RWPE2 (cell line): ENCODE data around the gene WDR5.
A peak's percentile ranks its signal among the peaks of the same experiment; 100 is the strongest.

Experiments
- ATAC-seq: fragments of 200-7000 bp; cut with Tn5 transposase; 3 replicates; pipeline ENCODE4 v1.9.1; 2021; ENCODE audit warnings: low read depth
- DNase-seq: peaks from one replicate; pipeline ENCODE4 v3.0.0-alpha.2; 2020; ENCODE audit warnings: low spot score
- H3K27ac ChIP-seq: fragments of 450-650 bp; 2 replicates; pipeline ENCODE4 v1.5.1; 2017; ENCODE audit warnings: mild to moderate bottlenecking; ENCODE audit not compliant: poor library complexity, severe bottlenecking
- H3K27me3 ChIP-seq: fragments of 250-450 bp; sonication (Bioruptor Pico); 2 replicates; pipeline ENCODE4 v1.5.1; 2021; ENCODE audit warnings: mild to moderate bottlenecking, moderate library complexity; ENCODE audit not compliant: insufficient read depth, poor library complexity, severe bottlenecking
- H3K36me3 ChIP-seq: fragments of 250-450 bp; sonication (Bioruptor Pico); 2 replicates; pipeline ENCODE4 v1.5.1; 2020; ENCODE audit warnings: low read depth, mild to moderate bottlenecking, moderate library complexity
- H3K4me1 ChIP-seq: fragments of 250-450 bp; sonication (Bioruptor Pico); 2 replicates; pipeline ENCODE4 v1.5.1; 2021; ENCODE audit warnings: mild to moderate bottlenecking, moderate library complexity; ENCODE audit not compliant: insufficient read depth, poor library complexity, severe bottlenecking
- H3K4me3 ChIP-seq: fragments of 250-450 bp; sonication (Bioruptor Pico); 2 replicates; pipeline ENCODE4 v1.5.1; 2021; ENCODE audit warnings: mild to moderate bottlenecking, moderate library complexity; ENCODE audit not compliant: severe bottlenecking
- H3K9me3 ChIP-seq: fragments of 250-450 bp; sonication (Bioruptor Pico); 2 replicates; pipeline ENCODE4 v1.5.1; 2021; ENCODE audit warnings: mild to moderate bottlenecking, moderate library complexity; ENCODE audit not compliant: severe bottlenecking
- TF ChIP-seq, protein P1 (sequence below): fragments of 450-650 bp; IDR thresholded peaks from one replicate; pipeline ENCODE4 v1.5.1; 2017; ENCODE audit warnings: mild to moderate bottlenecking, moderate library complexity; ENCODE audit not compliant: poor library complexity, severe bottlenecking

WDR5 gene

DNA sequence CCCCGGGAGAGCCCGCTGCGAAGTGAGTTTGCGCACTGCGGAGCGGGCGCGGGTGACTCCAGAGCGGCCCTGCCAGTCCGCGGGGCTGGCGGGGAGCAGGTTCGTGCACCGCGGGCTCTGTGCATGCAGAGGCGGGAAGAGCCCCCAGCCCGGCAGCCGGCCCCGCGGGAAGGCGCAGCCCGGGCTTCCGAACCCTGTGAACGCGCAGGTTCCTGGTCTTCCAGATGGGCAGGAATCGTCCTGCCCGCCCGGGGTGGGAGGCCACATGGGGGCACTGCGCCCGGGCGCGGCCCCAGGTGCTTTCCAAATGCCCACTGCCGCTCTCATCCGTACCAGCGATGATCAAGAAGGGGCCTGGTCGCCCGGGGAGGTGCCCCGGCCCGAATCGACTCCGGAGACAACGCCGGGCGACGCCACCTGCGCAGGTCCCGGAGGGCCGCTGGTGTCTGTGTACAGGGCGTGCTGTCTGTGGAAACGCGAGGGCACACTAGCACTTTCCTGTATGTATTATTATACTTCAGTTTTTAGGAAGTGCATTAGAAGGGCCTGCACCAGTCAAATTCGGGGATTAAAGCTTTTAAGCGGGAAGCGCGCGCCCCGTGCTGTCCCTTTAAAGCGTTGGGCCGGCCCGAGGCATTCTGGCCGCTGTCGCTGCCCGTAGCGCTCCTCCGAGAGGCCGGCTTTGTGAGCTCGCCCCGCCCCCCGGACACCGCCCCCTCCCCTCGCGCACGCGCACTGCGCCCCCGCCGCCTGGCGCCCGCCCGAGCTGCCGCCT, at the start of gene WDR5:
WDR5 (plus strand) TSS at position 740 of the 775 bp plus-strand sequence. CDS start 3,796 bp downstream, outside the sequence.
- Histone ChIP-seq H3K27ac (peak within 1 kb of the TSS; percentile 77), H3K4me1 (peaks cover 14% of the 10 kb centered on the region), H3K27me3 (no peaks in the 10 kb centered on the region), H3K36me3 (peaks cover 29% of the 10 kb centered on the region), H3K9me3 (no peaks in the 10 kb centered on the region), H3K4me3 (peak within 1 kb of the TSS; percentile 66)
- DNase-seq, result no peak
- TF ChIP-seq, protein P1, sequence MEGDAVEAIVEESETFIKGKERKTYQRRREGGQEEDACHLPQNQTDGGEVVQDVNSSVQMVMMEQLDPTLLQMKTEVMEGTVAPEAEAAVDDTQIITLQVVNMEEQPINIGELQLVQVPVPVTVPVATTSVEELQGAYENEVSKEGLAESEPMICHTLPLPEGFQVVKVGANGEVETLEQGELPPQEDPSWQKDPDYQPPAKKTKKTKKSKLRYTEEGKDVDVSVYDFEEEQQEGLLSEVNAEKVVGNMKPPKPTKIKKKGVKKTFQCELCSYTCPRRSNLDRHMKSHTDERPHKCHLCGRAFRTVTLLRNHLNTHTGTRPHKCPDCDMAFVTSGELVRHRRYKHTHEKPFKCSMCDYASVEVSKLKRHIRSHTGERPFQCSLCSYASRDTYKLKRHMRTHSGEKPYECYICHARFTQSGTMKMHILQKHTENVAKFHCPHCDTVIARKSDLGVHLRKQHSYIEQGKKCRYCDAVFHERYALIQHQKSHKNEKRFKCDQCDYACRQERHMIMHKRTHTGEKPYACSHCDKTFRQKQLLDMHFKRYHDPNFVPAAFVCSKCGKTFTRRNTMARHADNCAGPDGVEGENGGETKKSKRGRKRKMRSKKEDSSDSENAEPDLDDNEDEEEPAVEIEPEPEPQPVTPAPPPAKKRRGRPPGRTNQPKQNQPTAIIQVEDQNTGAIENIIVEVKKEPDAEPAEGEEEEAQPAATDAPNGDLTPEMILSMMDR, result peak; percentile 36
- peak; percentile 63 for ATAC-seq

DNA sequence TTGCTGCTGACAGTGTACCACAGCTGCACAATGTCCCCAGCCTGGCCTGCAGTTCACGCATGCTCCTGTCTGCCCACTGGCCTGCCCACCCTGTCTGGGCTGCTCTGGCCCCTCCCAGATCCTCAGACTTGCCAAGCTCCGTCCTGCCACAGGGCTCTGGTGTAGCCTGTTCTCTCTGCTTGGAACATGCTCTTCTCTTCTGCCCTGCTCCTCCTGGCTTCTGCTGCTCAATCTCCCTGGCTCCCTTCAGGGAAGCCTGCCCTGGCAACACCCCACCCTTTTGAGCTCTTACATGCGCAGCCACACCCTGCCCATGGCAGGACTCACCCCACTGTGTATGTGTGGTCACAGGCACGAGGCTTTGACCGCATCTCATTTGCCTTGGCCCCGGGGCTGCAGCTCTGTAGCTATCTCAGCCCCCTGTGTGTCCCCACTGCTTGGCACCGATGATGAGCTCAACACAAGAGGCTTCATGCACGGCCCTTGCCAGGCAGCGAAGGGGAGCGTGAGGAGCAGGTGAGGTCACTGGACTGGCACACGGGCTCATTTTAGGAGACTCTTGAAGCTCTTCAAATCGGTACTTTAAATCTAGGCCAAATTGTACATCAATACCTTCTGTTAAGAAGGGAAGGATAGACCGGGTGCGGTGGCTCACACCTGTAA, 47.7 kb upstream of the WDR5 start:
- DNase-seq, result no peak
- H3K27ac ChIP-seq, result no peak overlapping the region
- peaks cover 2% of the 10 kb centered on the region for H3K9me3 ChIP-seq
- no peak for ATAC-seq
- no peaks in the 10 kb centered on the region for H3K4me1 ChIP-seq
- TF ChIP-seq, protein P1, result no peak
- H3K27me3 ChIP-seq, result no peaks in the 10 kb centered on the region
- no peak overlapping the region for H3K4me3 ChIP-seq
- H3K36me3 ChIP-seq, result no peaks in the 10 kb centered on the region

DNA sequence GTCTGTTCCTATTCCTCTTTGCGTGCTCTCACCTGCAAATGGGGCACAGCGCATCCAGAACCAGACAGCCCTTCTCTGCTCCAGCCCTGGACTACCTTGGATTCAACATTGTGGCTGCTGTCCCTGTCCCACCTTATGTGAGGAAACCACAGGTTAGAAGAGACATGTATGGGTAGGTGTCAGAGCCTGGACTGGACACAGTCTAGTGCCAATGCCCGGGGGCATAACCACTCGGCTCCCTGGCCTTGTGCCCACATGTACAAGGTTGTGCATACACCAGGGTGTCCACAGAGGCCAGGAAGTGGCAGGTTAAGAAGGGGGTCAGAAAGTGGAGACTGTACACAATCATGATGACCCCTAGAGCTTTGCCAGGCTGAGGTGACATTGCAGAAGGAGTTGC, 45.9 kb upstream of the WDR5 start:
- no peaks in the 10 kb centered on the region for H3K9me3 ChIP-seq
- no peaks in the 10 kb centered on the region for H3K36me3 ChIP-seq
- H3K27me3 ChIP-seq, result no peaks in the 10 kb centered on the region
- no peak overlapping the region for H3K27ac ChIP-seq
- DNase-seq (no peak), ATAC-seq (no peak)
- H3K4me3 ChIP-seq, result no peak overlapping the region
- TF ChIP-seq, protein P1, result no peak
- no peaks in the 10 kb centered on the region for H3K4me1 ChIP-seq

DNA sequence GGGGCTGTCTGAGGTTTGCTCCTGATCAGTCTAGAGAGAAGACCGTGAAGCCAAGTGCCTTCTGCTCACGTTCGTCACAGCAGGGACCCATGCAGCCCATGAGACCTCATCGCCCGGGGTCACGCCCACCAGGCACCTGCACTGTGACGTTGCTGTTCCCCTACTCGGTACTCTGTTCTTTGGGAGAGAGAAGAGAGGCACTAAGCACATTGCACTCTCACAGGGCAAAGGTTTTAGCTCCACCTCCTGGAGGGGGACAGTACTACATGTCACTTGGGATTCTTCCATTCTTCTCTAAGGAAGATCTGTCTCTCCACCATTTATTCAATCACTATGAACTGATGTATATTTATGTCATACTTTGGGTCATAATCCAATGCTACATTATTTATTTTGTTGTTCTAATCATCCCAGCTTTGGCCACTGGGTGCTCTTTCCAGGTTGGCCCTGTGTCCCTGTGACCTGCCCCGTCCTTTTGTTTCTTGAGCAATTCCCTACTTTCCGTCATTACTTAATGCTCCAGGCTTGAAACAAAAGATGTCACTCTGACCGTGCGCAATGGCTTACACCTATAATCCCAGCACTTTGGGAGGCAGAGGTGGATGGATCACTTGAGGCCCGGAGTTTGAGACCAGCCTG, 36.6 kb upstream of the WDR5 start:
- Histone ChIP-seq H3K36me3 (no peaks in the 10 kb centered on the region), H3K4me3 (no peak overlapping the region), H3K27ac (no peak overlapping the region), H3K9me3 (no peaks in the 10 kb centered on the region), H3K4me1 (no peaks in the 10 kb centered on the region), H3K27me3 (no peaks in the 10 kb centered on the region)
- no peak for DNase-seq
- TF ChIP-seq, protein P1, result peak; percentile 75
- peak; percentile 42 for ATAC-seq
